GM18907 (cell line): ENCODE measurements around the gene MPHOSPH8.
"Not testable (repeated sequence)": the region's sequence is repeated elsewhere in the genome, so short reads cannot be mapped to it uniquely, and the experiment has no call there.

Source experiments
- ATAC-seq: cut with Tn5 transposase; IDR thresholded peaks from one replicate; pipeline ENCODE4 v1.9.1; 2021; ENCODE audit warnings: mild to moderate bottlenecking, moderate library complexity; ENCODE audit not compliant: unreplicated experiment

Gene MPHOSPH8

DNA sequence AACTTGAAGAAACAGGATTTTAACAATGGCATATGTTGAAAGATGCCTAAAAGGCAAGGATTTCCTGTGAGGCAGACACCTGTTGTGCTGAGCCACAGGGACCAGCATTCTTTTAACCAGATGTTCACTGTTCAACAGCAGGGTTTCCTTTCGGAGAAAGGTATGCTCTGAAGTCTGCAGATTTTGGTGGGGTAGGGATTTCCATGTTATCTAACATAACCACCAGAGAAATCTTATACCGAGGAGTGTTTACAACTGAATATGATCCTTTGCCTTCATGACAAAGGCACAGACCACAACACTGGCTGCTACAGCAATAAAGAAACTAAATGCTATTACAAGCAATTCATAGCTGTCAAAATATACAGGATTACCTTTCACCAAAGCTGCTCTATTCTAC, 48.1 kb downstream of the MPHOSPH8 start:
- ATAC-seq: no peak

DNA sequence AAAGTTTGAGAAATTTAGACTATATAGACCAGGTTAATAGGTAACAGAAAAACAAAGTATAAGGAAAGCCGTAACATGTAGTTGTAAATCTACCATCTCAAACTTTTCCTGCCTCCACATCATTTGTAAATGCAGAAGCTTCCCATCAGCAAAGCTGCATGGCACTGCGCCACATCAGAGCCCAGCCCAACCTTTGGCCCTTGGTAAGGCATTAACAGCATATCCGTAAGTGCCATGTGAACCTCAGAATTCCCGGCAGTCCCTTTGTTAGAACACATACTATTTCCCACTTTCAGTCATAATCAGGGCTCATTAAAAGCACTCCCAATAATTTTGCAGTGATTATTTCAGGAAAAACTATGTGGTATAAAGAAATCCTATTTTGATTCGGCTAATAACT, 51.6 kb downstream of the MPHOSPH8 start:
- no peak for ATAC-seq

DNA sequence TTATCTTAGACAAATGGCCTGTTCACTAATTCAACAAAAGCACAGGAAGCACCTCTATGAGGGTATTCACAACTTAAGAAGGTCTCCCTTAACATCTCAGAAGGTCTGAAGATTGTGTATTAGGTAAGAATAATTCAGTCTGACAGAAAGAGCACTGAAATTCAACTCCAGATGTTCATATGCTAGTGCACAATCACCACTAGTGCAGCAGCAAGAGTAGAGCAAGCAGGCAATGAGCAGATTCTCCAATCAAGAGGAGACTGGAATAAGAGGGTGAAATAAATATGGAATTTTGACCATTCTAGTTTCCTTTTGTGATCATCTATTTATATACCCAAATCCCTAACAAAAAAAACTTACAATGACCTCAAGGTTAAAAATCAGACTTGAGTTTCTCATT, 52.0 kb downstream of the MPHOSPH8 start:
- ATAC-seq: no peak

DNA sequence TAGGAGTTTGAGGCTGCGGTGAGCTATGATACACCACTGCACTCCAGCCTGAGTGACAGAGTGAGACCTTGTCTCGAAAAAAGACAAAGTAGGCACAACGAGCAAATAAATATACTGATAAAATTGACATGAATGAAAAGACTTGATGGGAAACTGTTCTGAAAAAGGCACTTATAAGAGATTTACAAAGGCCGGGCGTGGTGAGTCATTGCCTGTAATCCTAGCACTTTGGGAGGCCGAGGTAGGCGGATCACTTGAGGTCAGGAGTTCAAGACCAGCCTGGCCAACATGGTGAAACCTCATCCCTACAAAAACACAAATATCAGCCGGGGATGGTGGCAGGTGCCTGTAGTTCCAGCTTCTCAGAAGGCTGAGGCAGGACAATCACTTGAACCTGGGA, 58.0 kb downstream of the MPHOSPH8 start:
- ATAC-seq: not testable (repeated sequence)

GRCh38 chr13:19695428-19695827, 62.0 kb downstream of the MPHOSPH8 start:
- no peak for ATAC-seq

DNA sequence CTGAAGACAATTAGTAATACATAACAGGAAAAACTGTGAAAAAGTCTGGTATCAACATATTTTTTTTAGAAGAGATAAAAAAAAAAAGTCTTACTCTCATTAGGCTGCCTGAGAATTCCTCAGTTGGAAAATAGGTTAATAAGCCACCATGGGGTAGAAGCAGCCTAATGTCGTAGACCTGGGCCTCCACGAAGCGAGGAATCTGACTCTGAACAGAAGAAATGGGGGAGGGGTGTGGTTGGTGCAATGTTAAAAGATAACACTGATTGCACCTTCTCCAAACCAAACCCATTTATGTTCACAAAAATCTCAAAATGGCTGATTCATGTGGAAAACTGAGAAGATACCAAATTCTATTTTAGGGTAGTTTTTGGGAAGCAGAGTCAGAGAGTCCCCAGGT, 62.4 kb downstream of the MPHOSPH8 start:
- ATAC-seq: no peak

- ATAC-seq: not testable (repeated sequence)
Observed at GRCh38 chr13:19700963-19701362, 67.5 kb downstream of the MPHOSPH8 start.

- not testable (repeated sequence) for ATAC-seq
Observed at GRCh38 chr13:19701619-19702018, 68.2 kb downstream of the MPHOSPH8 start.

GRCh38 chr13:19704256-19704655, 70.8 kb downstream of the MPHOSPH8 start:
- not testable (repeated sequence) for ATAC-seq

DNA sequence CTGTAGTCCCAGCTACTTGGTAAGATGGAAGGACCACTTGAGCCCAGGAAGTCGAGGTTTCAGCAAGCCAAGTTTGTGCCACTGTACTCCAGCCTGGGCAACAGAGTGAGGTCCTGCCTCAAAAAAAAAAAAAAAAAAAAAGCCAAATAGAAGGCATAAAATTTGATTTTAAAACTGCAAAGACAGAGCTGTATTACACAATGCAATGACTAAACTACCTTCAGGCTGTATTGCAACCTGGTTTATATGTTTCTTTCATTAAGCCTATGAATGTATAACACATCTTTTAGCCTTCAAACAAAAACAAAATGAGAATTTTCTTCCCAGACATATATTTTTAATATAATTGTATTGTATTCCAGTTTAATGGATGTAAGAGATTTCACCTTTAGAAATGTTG, 75.6 kb downstream of the MPHOSPH8 start:
- not testable (repeated sequence) for ATAC-seq

GRCh38 chr13:19709782-19710181, 76.3 kb downstream of the MPHOSPH8 start:
- not testable (repeated sequence) for ATAC-seq

DNA sequence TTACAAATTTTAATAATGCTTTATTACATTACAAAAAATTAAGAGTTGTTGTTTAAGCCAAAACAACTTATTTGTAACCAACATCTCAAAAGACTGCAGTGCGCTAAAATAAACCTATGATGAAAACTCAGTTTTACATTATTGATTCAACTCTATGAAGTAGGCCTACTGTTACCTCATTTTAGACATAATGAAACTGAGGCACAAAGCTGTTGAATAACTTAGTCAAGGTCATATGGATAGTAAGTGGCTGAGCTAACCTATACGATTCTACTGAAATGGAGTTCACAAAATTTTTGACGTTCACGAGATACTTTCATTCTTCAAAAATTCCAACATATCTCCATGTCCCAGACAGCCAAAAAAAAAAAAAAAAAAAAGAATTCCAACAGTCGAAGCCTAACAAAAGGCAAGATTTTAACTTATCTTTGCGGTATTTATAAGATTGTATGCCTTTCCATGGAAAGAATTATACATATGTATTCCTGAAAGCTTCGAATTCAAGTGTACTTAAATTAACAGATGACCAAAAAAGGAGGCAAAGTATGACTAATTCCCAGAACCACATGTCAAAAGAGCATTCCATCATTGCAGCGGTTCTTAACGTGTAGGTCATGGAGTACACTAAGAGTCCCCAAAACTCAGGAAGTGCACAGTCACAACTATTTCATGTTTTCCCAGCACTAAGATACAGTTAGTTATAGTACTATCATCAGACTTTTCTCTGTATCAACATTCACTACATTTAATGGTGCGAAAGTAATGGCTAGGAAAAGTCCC, 79.9 kb downstream of the MPHOSPH8 start:
- no peak for ATAC-seq

GRCh38 chr13:19720039-19720438, 86.6 kb downstream of the MPHOSPH8 start:
- ATAC-seq: no peak
